ENCODE measurements around the gene ACER2. TPM values are rescaled to one million over a fixed set of nuclear protein-coding genes. Genes with fewer than 3 reads are reported as not detected.
"Not testable (repeated sequence)": the region's sequence is repeated elsewhere in the genome, so short reads cannot be mapped to it uniquely, and the experiment has no call there.

ACER2 gene
- total and polyA plus RNA-seq, 12 donors: 0.52 to 8.7 (median 3.6) TPM

DNA sequence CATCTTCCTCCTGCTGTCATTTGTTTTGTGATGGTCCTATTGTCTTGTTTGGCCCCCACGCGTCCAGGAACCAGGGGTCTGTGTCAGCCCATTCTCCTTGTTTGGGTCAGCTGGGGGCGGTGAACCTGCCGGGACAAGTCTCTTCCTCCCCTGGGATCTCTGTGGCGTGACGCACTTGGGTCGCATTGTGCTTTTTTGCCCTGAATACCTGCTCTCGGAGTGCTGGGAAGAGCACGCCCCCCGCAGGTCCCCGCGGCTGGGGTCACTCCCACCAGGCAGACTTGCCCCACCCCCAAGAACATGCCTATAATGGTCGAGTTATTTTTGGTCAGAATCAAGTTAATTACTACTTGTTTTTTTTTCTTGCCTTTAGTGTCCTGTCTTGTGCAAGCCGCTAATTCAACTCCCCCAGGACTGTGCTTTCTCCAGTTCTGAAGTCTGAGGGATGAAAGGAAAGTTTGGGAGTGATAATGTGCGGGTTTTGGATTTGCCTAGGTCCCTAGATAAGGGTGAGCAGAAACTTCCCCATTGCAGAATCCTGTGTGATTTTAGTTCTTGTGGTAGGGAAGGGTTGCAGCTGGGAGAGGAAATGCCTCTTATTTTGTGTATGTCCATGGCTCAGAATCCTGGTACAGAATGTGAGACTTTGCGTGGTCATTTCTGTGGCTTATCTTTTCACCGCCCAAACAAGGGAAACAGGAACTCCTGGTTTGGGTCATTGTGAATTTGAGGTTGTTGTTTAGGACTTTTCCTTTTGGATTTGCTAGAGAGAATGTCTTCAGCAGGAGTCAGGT, 789 bp downstream of the ACER2 start:
- H3K27me3 ChIP-seq: no peaks in the 10 kb centered on the region
- H3K36me3 ChIP-seq: peaks cover 0 to 15% (median 0%) of the 10 kb centered on the region in 9 donors
- no peaks in the 10 kb centered on the region for H3K9me3 ChIP-seq
- ATAC-seq: peak; percentile 16 to 64 (median 37)
- H3K4me1 ChIP-seq: peaks cover 0 to 41% (median 22%) of the 10 kb centered on the region in 9 donors
- TF ChIP-seq, protein P1, sequence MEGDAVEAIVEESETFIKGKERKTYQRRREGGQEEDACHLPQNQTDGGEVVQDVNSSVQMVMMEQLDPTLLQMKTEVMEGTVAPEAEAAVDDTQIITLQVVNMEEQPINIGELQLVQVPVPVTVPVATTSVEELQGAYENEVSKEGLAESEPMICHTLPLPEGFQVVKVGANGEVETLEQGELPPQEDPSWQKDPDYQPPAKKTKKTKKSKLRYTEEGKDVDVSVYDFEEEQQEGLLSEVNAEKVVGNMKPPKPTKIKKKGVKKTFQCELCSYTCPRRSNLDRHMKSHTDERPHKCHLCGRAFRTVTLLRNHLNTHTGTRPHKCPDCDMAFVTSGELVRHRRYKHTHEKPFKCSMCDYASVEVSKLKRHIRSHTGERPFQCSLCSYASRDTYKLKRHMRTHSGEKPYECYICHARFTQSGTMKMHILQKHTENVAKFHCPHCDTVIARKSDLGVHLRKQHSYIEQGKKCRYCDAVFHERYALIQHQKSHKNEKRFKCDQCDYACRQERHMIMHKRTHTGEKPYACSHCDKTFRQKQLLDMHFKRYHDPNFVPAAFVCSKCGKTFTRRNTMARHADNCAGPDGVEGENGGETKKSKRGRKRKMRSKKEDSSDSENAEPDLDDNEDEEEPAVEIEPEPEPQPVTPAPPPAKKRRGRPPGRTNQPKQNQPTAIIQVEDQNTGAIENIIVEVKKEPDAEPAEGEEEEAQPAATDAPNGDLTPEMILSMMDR (IDR thresholded peaks at IDR 0.05): peak in 1 of 9 donors; percentile 14
- WGBS, 2 donors: 3 to 4% methylated on average over 17 of the region's 17 CpGs
- H3K27ac ChIP-seq: peak overlapping the region; percentile 82 to 96 (median 90)
- peak overlapping the region; percentile 70 to 98 (median 92) for H3K4me3 ChIP-seq
- intact Hi-C loops (cut with DNase I): loop anchor here in 3 of 10 donors (2.0 to 5.0 kb wide), 3 partner anchors 29 to 48 kb away; partner anchors contain the start of gene RPS6 (in 2 of the 3)
- peak; percentile 47 to 73 for DNase-seq

DNA sequence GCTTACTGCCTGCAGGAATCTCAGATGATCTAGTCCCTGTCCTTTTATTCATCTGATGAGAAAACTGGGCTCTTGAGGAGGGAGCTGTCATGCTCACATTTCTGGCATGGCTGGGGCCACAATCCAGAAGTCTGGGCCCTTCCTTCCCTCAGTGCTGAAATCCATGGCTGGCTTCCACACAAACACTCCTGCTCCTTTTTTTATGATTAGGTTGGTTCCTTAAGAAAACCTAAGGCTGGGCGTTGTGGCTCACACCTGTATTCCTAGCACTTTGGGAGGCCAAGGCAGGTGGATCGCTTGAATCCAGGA, 1.3 kb downstream of the ACER2 start:
- Histone ChIP-seq H3K4me1 (peaks cover 0 to 36% (median 22%) of the 10 kb centered on the region in 9 donors), H3K4me3 (peak overlapping the region in 8 of 10 donors; percentile 70 to 98 (median 92)), H3K36me3 (peaks cover 0 to 15% (median 0%) of the 10 kb centered on the region in 9 donors), H3K9me3 (no peaks in the 10 kb centered on the region), H3K27me3 (no peaks in the 10 kb centered on the region), H3K27ac (peak overlapping the region in 9 of 10 donors; percentile 82 to 96 (median 89))
- no peak for ATAC-seq
- intact Hi-C loops (cut with DNase I): loop anchor here in 1 of 10 donors (5.0 kb wide), 1 partner anchor 47 kb away; no protein-coding TSS in a partner anchor
- TF ChIP-seq, protein P1 (IDR thresholded peaks at IDR 0.05): no peak
- WGBS, 2 donors: 98 to 100% methylated on average over 2 of the region's 2 CpGs
- no peak for DNase-seq

DNA sequence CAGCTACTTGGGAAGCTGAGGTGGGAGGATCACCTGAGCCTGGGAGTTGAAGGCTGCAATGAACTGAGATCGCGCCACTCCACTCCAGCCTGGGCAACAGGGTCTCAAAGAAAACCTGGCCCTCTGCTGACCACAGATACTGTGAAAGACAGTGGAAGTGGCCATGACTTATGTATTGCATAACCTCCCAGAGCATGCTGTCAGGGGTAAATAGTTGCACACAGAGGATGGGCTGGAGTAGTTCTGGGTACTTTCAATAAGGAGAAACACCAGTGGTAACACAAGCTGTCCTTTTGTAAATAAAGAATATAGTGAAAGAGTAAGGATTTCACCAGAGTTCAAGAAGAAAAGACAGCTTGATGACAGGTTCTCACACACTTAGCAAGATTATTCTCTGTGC, 1.8 kb downstream of the ACER2 start:
- WGBS, 2 donors: 97 to 100% methylated on average over 2 of the region's 2 CpGs
- TF ChIP-seq, protein P1 (IDR thresholded peaks at IDR 0.05): no peak
- DNase-seq (no peak), ATAC-seq (no peak)
- intact Hi-C loops (cut with DNase I): loop anchor here in 1 of 10 donors (5.0 kb wide), 1 partner anchor 47 kb away; no protein-coding TSS in a partner anchor
- H3K27ac ChIP-seq: peak overlapping the region in 2 of 10 donors; percentile 82 to 88
- no peaks in the 10 kb centered on the region for H3K9me3 ChIP-seq
- H3K36me3 ChIP-seq: peaks cover 0 to 15% (median 0%) of the 10 kb centered on the region in 9 donors
- peaks cover 0 to 36% (median 22%) of the 10 kb centered on the region in 9 donors for H3K4me1 ChIP-seq
- H3K27me3 ChIP-seq: no peaks in the 10 kb centered on the region
- H3K4me3 ChIP-seq: peak overlapping the region in 4 of 10 donors; percentile 70 to 98 (median 93)

DNA sequence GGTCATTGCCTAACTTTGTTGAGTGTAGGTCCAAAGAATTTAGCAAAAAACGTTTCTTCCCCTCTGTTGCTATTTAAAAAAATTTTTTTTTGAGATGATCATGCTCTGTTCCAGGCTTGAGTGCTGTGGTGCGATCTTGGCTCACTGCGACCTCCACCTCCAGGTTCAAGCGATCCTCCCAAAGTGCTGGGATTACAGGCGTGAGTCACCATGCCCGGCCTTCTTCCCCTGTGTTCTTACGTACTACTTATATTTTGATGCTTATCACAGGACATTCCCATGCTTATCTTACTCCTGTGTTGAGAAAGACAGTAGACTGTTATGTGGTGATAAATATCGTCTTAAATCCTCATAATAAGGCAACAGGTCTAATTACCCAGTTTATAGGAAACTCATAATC, 2.5 kb downstream of the ACER2 start:
- ATAC-seq (no peak), DNase-seq (no peak)
- no peaks in the 10 kb centered on the region for H3K9me3 ChIP-seq
- peaks cover 0 to 15% (median 0%) of the 10 kb centered on the region in 9 donors for H3K36me3 ChIP-seq
- no peaks in the 10 kb centered on the region for H3K27me3 ChIP-seq
- 88 to 89% methylated on average over 8 of the region's 8 CpGs for WGBS, 2 donors
- no peak overlapping the region for H3K27ac ChIP-seq
- intact Hi-C loops (cut with DNase I): loop anchor here in 1 of 10 donors (5.0 kb wide), 1 partner anchor 46 kb away; no protein-coding TSS in a partner anchor
- TF ChIP-seq, protein P1 (IDR thresholded peaks at IDR 0.05): no peak
- H3K4me1 ChIP-seq: peaks cover 0 to 36% (median 22%) of the 10 kb centered on the region in 9 donors
- H3K4me3 ChIP-seq: no peak overlapping the region

DNA sequence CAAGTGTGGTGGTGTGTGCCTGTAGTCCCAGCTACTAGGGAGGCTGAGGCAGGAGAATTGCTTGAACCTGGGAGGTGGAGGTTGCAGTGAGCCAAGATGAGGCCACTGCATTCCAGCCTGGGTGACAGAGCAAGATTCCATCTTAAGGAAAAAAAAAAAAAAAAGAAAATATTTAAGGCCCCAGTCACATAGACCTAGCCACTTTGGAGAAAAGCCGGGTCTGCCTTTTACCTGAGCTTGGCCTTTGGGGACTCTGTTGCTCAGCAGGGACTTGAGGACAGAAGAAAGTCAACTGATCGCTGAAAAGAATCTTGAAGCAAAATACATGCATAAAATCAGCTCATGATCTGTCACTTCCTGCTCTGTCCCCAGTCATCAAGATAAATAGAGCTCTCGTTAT, 4.6 kb downstream of the ACER2 start:
- not testable (repeated sequence) for DNase-seq, H3K27ac ChIP-seq, H3K9me3 ChIP-seq, ATAC-seq, H3K4me3 ChIP-seq, H3K27me3 ChIP-seq
- 65 to 93% methylated on average over 3 of the region's 3 CpGs for WGBS, 2 donors
- Histone ChIP-seq H3K36me3 (peaks cover 0 to 21% (median 0%) of the 10 kb centered on the region in 9 donors), H3K4me1 (peaks cover 0 to 26% (median 15%) of the 10 kb centered on the region in 9 donors)
- intact Hi-C loops (cut with DNase I): loop anchor here in 1 of 10 donors (5.0 kb wide), 1 partner anchor 44 kb away; no protein-coding TSS in a partner anchor
